H1 (cell line): Measurements from ENCODE around the gene ALOX5.
A peak's percentile ranks its signal among the peaks of the same experiment; 100 is the strongest.

ENCODE experiments used
- ATF3 ChIP-seq: IDR thresholded peaks from 2 replicates; pipeline ENCODE4 v1.6.1; 2011; ENCODE audit warnings: low read depth, mild to moderate bottlenecking, low read length; ENCODE audit not compliant: insufficient read depth
- CBX5 ChIP-seq: fragments of 300-800, 300-1000 bp; sonication (generic); IDR thresholded peaks from 2 replicates; pipeline ENCODE4 v1.7.1; 2016; ENCODE audit warnings: antibody characterized with exemption, low read length, low read depth
- CEBPB ChIP-seq: IDR thresholded peaks from 2 replicates; pipeline ENCODE4 v1.6.1; 2012; ENCODE audit warnings: low read depth, low read length
- CTCF ChIP-seq, 3 experiments: IDR thresholded peaks; 1 replicate in 2 of 3; 2 replicates in 1 of 3; pipeline versions ENCODE4 v1.5.1 to v1.6.1; 2011; ENCODE audit warnings: low read length in 3 of 3, mild to moderate bottlenecking in 3 of 3, inconsistent platforms in 2 of 3, low read depth in 1 of 3, moderate library complexity in 1 of 3; ENCODE audit not compliant: insufficient read depth in 1 of 3; ENCODE audit errors: control extremely low read depth in 1 of 3
- E2F6 ChIP-seq: IDR thresholded peaks from 2 replicates; pipeline ENCODE4 v1.6.1; 2012; ENCODE audit warnings: inconsistent platforms
- EP300 ChIP-seq, 2 experiments: IDR thresholded peaks; 1 replicate in 1 of 2; 2 replicates in 1 of 2; pipeline ENCODE4 v1.6.1; 2011 to 2012; ENCODE audit warnings: low read depth in 2 of 2, low read length in 2 of 2, mild to moderate bottlenecking in 2 of 2, borderline replicate concordance in 1 of 2, inconsistent platforms in 1 of 2, moderate library complexity in 1 of 2
- GTF2F1 ChIP-seq: IDR thresholded peaks from 2 replicates; pipeline ENCODE4 v1.6.1; 2012; ENCODE audit warnings: low read depth, low read length, improper control_type of control experiment, borderline replicate concordance
- HDAC2 ChIP-seq, 2 experiments: fragments of 300-600 bp in 1 of 2; sonication (generic) in 1 of 2; IDR thresholded peaks; 2 replicates each; pipeline ENCODE4 v1.6.1; 2011 to 2012; ENCODE audit warnings: low read depth in 2 of 2, low read length in 2 of 2, mild to moderate bottlenecking in 2 of 2, moderate library complexity in 2 of 2, borderline replicate concordance in 1 of 2, inconsistent platforms in 1 of 2
- KDM1A ChIP-seq: fragments of 200-600, 300-600 bp; sonication (generic); IDR thresholded peaks from 2 replicates; pipeline ENCODE4 v1.7.1; 2016; ENCODE audit warnings: mild to moderate bottlenecking, low read length, borderline replicate concordance
- MAX ChIP-seq: IDR thresholded peaks from 2 replicates; pipeline ENCODE4 v1.6.1; 2012; ENCODE audit warnings: inconsistent platforms
- POLR2AphosphoS5 ChIP-seq: IDR thresholded peaks from 2 replicates; pipeline ENCODE4 v1.6.1; 2011; ENCODE audit warnings: low read depth, low read length
- POU5F1 ChIP-seq: IDR thresholded peaks from 2 replicates; pipeline ENCODE4 v1.6.1; 2011; ENCODE audit warnings: low read depth, mild to moderate bottlenecking, low read length, moderate library complexity
- TBP ChIP-seq: IDR thresholded peaks from 2 replicates; pipeline ENCODE4 v1.6.1; 2011; ENCODE audit warnings: low read depth, low read length, improper control_type of control experiment
- USF2 ChIP-seq: IDR thresholded peaks from 2 replicates; pipeline ENCODE4 v1.6.1; 2011; ENCODE audit warnings: low read length, improper control_type of control experiment

- TF ChIP-seq POLR2AphosphoS5 (0 out of 2 replicates have a peak, but pooled peaks have one; percentile 12), USF2 (no peak), CBX5 (no peak), CTCF (IDR thresholded peaks at IDR 0.05; ENCODE audit: control extremely low read depth in 1 of 3, insufficient read depth in 1 of 3, low read depth in 1 of 3, low read length in 3 of 3) (no peak), MAX (no peak), EP300 (IDR thresholded peaks at IDR 0.05; ENCODE audit: borderline replicate concordance in 1 of 2, low read depth in 2 of 2, low read length in 2 of 2) (no peak), HDAC2 (IDR thresholded peaks at IDR 0.05; ENCODE audit: borderline replicate concordance in 1 of 2, low read depth in 2 of 2, low read length in 2 of 2) (no peak), TBP (no peak), CEBPB (no peak), POU5F1 (no peak), GTF2F1 (no peak), ATF3 (no peak), KDM1A (no peak), E2F6 (no peak; the same call in 1 of the 2 replicates)
These were observed 45.6 kb downstream of the ALOX5 start for GRCh38 chr10:45419676-45420025.
